Activated CD4-positive, alpha-beta T cell treated with anti-CD3 and anti-CD28 coated beads for 36 hours (primary cell): ENCODE measurements around the gene IGF2R. TPM values are rescaled to one million over a fixed set of nuclear protein-coding genes. Genes with fewer than 3 reads are reported as not detected.

Source experiments
- ATAC-seq: fragments of 200-7000 bp; cut with Tn5 transposase; one replicate; pipeline ENCODE4 v1.10.0; 2021; ENCODE audit warnings: mild to moderate bottlenecking, moderate library complexity
- CTCF ChIA-PET: fragments of 350-600 bp; sonication (Branson Sonifier 250); formaldehyde crosslinking; loops from one replicate; lab custom pipeline; 2021; ENCODE audit warnings: antibody characterized with exemption; lab: Charles Lee
- POLR2A ChIA-PET: fragments of 350-600 bp; sonication (Branson Sonifier 250); formaldehyde crosslinking; loops from one replicate; lab custom pipeline; 2021; ENCODE audit warnings: antibody characterized with exemption, inconsistent platforms; lab: Charles Lee
- DNase-seq: peaks from one replicate; pipeline ENCODE4 v3.0.0-alpha.2; 2020
- H3K27ac Mint-ChIP-seq: one replicate; pipeline ENCODE4 v1.8.0; 2021; ENCODE audit warnings: mixed read lengths
- H3K27me3 Mint-ChIP-seq: one replicate; pipeline ENCODE4 v1.8.0; 2021; ENCODE audit warnings: mixed read lengths
- H3K36me3 Mint-ChIP-seq: one replicate; pipeline ENCODE4 v1.8.0; 2021; ENCODE audit warnings: low read depth, mixed read lengths
- H3K4me1 Mint-ChIP-seq: one replicate; pipeline ENCODE4 v1.8.0; 2021; ENCODE audit warnings: mixed read lengths
- H3K4me3 Mint-ChIP-seq: one replicate; pipeline ENCODE4 v1.8.0; 2021; ENCODE audit warnings: mild to moderate bottlenecking, moderate library complexity, mixed read lengths
- H3K9me3 Mint-ChIP-seq: one replicate; pipeline ENCODE4 v1.8.0; 2021; ENCODE audit warnings: low read depth, mixed read lengths
- intact Hi-C, 2 experiments: fragments of 100-400 bp; cut with DNase I in 1 of 2; cut with micrococcal nuclease in 1 of 2; formaldehyde crosslinking; loops; one replicate each; pipeline versions ENCODE4 v1.14.2 to v1.15.1; 2022 to 2024; cut with DNase I, micrococcal nuclease
- total RNA-seq, 2 experiments: library from RNA; stranded (reverse); gene quantifications; one replicate each; pipeline ENCODE4 v1.2.3, GENCODE V29; 2021

The IGF2R gene
- total RNA-seq, 2 experiments from 2014 or later: 55.6 to 65.6 TPM

GRCh38 chr6:159935065-159935464 lies 33.8 kb upstream of the IGF2R start:
- H3K9me3 Mint-ChIP-seq: no peaks in the 10 kb centered on the region
- CTCF ChIA-PET: interaction anchor here (0.7 to 0.8 kb wide), 2 partner anchors 45 to 237 kb away, joined by 3 read pairs; no protein-coding TSS in a partner anchor
- H3K4me3 Mint-ChIP-seq: no peak overlapping the region
- no peak for DNase-seq
- no peaks in the 10 kb centered on the region for H3K36me3 Mint-ChIP-seq
- H3K4me1 Mint-ChIP-seq: peaks cover 24% of the 10 kb centered on the region
- no peak for ATAC-seq
- H3K27ac Mint-ChIP-seq: no peak overlapping the region
- intact Hi-C loops: loop anchor here in 1 of 2 experiments (10.0 kb wide), 1 partner anchor 240 kb away; the partner anchor contains the start of gene SOD2
- H3K27me3 Mint-ChIP-seq: peaks cover 10% of the 10 kb centered on the region
- POLR2A ChIA-PET: no interaction called here

DNA sequence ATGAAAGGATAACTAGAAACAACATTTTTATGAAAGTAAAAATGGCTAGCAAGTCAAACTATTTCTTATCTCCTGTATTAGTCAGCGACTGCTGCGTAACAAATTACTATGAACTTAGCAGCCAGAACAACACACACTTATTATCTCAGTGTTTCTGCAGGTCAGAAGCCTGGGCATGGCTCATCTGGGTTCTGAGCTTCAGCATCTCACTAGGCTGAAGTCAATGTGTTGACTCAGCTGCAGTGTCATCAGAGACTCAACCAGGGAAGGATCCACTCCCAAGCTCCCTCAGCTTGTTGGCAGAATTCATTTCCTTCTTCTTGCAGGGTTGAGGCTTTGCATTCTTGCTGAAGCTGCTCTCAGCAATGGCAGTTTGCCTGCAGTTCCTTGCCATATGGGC lies 33.2 kb upstream of the IGF2R start:
- DNase-seq (no peak), ATAC-seq (no peak)
- no peak overlapping the region for H3K27ac Mint-ChIP-seq
- ChIA-PET POLR2A (no interaction called here), CTCF (interaction anchor here (0.8 kb wide), 1 partner anchor 46 kb away, joined by 3 read pairs; no protein-coding TSS in a partner anchor)
- H3K4me3 Mint-ChIP-seq: no peak overlapping the region
- intact Hi-C loops: loop anchor here in 1 of 2 experiments (10.0 kb wide), 1 partner anchor 241 kb away; the partner anchor contains the start of gene SOD2
- peaks cover 10% of the 10 kb centered on the region for H3K27me3 Mint-ChIP-seq
- peaks cover 19% of the 10 kb centered on the region for H3K4me1 Mint-ChIP-seq
- H3K9me3 Mint-ChIP-seq: no peaks in the 10 kb centered on the region
- H3K36me3 Mint-ChIP-seq: no peaks in the 10 kb centered on the region

DNA sequence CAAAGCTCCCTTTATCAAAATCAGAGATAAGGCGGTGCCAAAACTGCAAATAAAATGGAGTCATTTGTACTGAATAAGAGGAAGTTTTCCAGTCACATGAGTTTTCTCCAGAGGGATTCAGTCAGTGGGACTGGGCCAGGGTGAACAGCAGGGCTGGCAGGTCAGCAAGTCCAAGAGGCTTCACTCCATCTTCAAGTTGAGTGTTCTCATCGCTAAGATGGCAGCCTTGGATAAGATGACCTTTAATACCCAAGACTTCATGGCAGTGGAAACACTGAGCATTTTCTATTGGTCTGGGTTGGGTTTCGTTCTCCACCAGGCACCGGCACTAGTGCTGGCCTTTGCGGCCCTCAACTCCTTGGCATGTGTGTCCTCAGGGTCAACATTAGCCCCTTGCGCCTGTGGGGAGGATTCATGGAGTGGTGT lies 29.3 kb upstream of the IGF2R start:
- intact Hi-C loops: loop anchor here (5.0 to 10.0 kb wide), 2 partner anchors 245 to 767 kb away; partner anchors contain the start of gene SOD2 (in 1 of the 2)
- Mint-ChIP-seq H3K27ac (no peak overlapping the region), H3K9me3 (peaks cover 3% of the 10 kb centered on the region), H3K4me1 (peaks cover 2% of the 10 kb centered on the region), H3K27me3 (peaks cover 6% of the 10 kb centered on the region), H3K36me3 (no peaks in the 10 kb centered on the region), H3K4me3 (no peak overlapping the region)
- POLR2A ChIA-PET: no interaction called here
- ATAC-seq: no peak
- DNase-seq: no peak
- CTCF ChIA-PET: interaction anchor here (0.8 to 1.5 kb wide), 2 partner anchors 14 to 243 kb away, joined by 3 to 7 read pairs; no protein-coding TSS in a partner anchor

- intact Hi-C loops: loop anchor here (1.0 to 5.0 kb wide), 3 partner anchors 78 to 769 kb away; no protein-coding TSS in a partner anchor
- DNase-seq (peak; percentile 50), ATAC-seq (peak; percentile 97)
- Mint-ChIP-seq H3K4me1 (peaks cover 2% of the 10 kb centered on the region), H3K36me3 (no peaks in the 10 kb centered on the region), H3K9me3 (peaks cover 7% of the 10 kb centered on the region), H3K27ac (no peak overlapping the region), H3K4me3 (no peak overlapping the region), H3K27me3 (no peaks in the 10 kb centered on the region)
- ChIA-PET CTCF (interaction anchor here (0.7 to 3.2 kb wide), 6 partner anchors 8 to 78 kb away, joined by 3 to 11 read pairs (median 3); no protein-coding TSS in a partner anchor), POLR2A (interaction anchor here (0.8 kb wide), 1 partner anchor 151 kb away, joined by 6 read pairs; the partner anchor contains the start of gene MRPL18)
Observed at GRCh38 chr6:159941286-159942113, 27.4 kb upstream of the IGF2R start.

DNA sequence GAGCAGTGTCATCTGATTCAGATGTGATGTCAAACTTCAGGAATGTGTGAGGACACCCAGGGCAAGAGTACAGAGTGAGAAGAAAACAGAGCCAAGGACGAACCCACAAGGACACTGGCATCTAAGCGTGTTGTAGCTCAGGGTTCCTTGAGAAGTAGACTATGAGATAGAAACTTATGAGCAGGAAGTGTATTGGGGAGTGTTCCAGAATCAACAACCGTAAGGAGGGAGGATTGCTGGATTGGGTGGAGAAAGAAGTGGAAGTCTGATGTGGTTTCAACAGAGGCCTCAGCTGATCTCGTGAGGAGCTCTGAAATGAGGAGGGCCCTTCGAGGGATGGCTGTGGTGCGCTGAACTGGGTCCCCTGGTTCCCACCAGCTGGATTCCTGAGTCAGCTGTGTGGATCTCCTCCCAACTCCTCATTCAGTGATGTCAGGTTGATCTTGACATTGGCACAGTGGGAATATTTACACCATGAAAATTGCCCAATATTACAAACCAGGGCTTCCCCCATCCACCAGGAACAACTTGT lies 25.7 kb upstream of the IGF2R start:
- DNase-seq: no peak
- ATAC-seq: no peak
- no peak overlapping the region for H3K27ac Mint-ChIP-seq
- H3K4me3 Mint-ChIP-seq: no peak overlapping the region
- CTCF ChIA-PET: interaction anchor here (0.6 to 3.2 kb wide), 3 partner anchors 11 to 162 kb away, joined by 3 to 11 read pairs (median 4); no protein-coding TSS in a partner anchor
- no peaks in the 10 kb centered on the region for H3K27me3 Mint-ChIP-seq
- POLR2A ChIA-PET: no interaction called here
- H3K4me1 Mint-ChIP-seq: peaks cover 2% of the 10 kb centered on the region
- intact Hi-C loops: loop anchor here in 1 of 2 experiments (5.0 kb wide), 1 partner anchor 771 kb away; no protein-coding TSS in a partner anchor
- no peaks in the 10 kb centered on the region for H3K36me3 Mint-ChIP-seq
- H3K9me3 Mint-ChIP-seq: peaks cover 7% of the 10 kb centered on the region

DNA sequence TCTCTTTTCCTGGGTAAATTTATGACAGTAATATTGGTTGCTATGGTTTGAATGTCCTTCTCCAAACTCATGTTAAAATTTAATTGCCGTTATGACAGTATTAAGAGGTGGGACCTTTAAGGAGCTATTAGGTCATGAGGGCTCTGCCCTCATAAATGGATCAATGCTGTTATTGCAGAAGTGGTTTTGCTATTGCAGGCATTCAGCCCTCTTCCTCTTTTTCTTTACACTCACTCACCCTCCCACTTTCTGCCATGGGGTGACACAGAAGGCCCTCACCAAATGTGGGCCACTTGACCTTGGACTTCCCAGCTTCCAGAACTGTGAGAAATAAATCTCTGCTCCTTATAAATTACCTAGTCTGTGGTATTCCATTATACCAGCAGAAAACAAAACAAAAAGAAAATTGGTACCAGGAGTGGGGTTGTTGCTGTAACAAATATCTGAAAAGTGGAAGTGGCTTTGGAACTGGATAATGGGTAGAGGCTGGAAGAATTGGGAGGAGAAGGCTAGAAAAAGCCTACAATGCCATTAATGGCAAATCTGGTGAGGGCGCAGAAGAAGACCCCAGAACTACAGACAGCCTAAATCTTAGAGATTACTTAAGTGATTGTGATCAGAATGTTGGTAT lies 24.8 kb upstream of the IGF2R start:
- H3K9me3 Mint-ChIP-seq: peaks cover 7% of the 10 kb centered on the region
- no peak overlapping the region for H3K27ac Mint-ChIP-seq
- CTCF ChIA-PET: interaction anchor here (0.6 to 3.2 kb wide), 2 partner anchors 81 to 162 kb away, joined by 3 to 11 read pairs; no protein-coding TSS in a partner anchor
- ATAC-seq (no peak), DNase-seq (no peak)
- POLR2A ChIA-PET: no interaction called here
- intact Hi-C loops: loop anchor here in 1 of 2 experiments (5.0 kb wide), 1 partner anchor 772 kb away; no protein-coding TSS in a partner anchor
- peaks cover 2% of the 10 kb centered on the region for H3K4me1 Mint-ChIP-seq
- no peaks in the 10 kb centered on the region for H3K36me3 Mint-ChIP-seq
- no peaks in the 10 kb centered on the region for H3K27me3 Mint-ChIP-seq
- H3K4me3 Mint-ChIP-seq: no peak overlapping the region

- intact Hi-C loops: no loop called here
Observed at GRCh38 chr6:159945801-159946392, 23.0 kb upstream of the IGF2R start.

GRCh38 chr6:159946912-159947311 lies 22.0 kb upstream of the IGF2R start:
- ChIA-PET POLR2A (no interaction called here), CTCF (no interaction called here)
- ATAC-seq: no peak
- Mint-ChIP-seq H3K27me3 (no peaks in the 10 kb centered on the region), H3K9me3 (peaks cover 7% of the 10 kb centered on the region), H3K36me3 (no peaks in the 10 kb centered on the region), H3K4me1 (no peaks in the 10 kb centered on the region), H3K27ac (no peak overlapping the region), H3K4me3 (no peak overlapping the region)
- intact Hi-C loops: no loop called here
- no peak for DNase-seq

More at GRCh38 chr6:159945801-159946392, 23.0 kb upstream of the IGF2R start:
- Mint-ChIP-seq H3K36me3 (no peaks in the 10 kb centered on the region), H3K27me3 (no peaks in the 10 kb centered on the region), H3K4me3 (no peak overlapping the region), H3K9me3 (peaks cover 7% of the 10 kb centered on the region), H3K27ac (no peak overlapping the region), H3K4me1 (peaks cover 2% of the 10 kb centered on the region)
- ATAC-seq: no peak
- CTCF ChIA-PET: interaction anchor here (0.7 kb wide), 1 partner anchor 449 kb away, joined by 3 read pairs; no protein-coding TSS in a partner anchor
- POLR2A ChIA-PET: no interaction called here
- DNase-seq: no peak

DNA sequence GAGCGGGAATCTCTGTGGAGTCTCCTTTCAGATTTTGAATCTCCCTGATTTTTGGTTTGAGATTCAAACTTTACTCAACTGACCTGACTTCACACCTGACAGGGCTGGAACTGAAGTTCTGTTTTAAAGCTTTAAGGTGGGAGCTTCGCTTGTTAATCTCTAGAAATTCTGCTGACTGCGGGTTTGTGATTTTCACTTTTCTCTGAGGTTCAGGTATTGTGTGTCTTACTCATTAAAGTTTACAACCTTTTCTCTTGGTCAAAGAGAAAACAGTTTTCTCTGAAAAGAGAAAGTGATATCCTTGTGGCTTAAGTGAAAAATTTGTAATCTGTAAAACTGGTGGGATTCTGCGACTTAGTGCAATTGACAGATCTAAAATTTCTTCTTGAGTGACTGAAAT lies 20.7 kb upstream of the IGF2R start:
- Mint-ChIP-seq H3K4me3 (no peak overlapping the region), H3K27me3 (no peaks in the 10 kb centered on the region), H3K9me3 (peaks cover 7% of the 10 kb centered on the region), H3K36me3 (no peaks in the 10 kb centered on the region), H3K4me1 (no peaks in the 10 kb centered on the region), H3K27ac (no peak overlapping the region)
- POLR2A ChIA-PET: no interaction called here
- intact Hi-C loops: no loop called here
- CTCF ChIA-PET: interaction anchor here (1.1 kb wide), 1 partner anchor 85 kb away, joined by 4 read pairs; no protein-coding TSS in a partner anchor
- ATAC-seq (no peak), DNase-seq (no peak)

GRCh38 chr6:159951772-159952171 lies 17.1 kb upstream of the IGF2R start:
- ATAC-seq (no peak), DNase-seq (no peak)
- ChIA-PET CTCF (no interaction called here), POLR2A (no interaction called here)
- H3K27ac Mint-ChIP-seq: no peak overlapping the region
- no peaks in the 10 kb centered on the region for H3K36me3 Mint-ChIP-seq
- H3K4me3 Mint-ChIP-seq: no peak overlapping the region
- intact Hi-C loops: no loop called here
- H3K4me1 Mint-ChIP-seq: no peaks in the 10 kb centered on the region
- H3K27me3 Mint-ChIP-seq: no peaks in the 10 kb centered on the region
- no peaks in the 10 kb centered on the region for H3K9me3 Mint-ChIP-seq
